SK-N-SH (cell line): ENCODE measurements around the gene NOL4L. TPM values are rescaled to one million over a fixed set of nuclear protein-coding genes. Genes with fewer than 3 reads are reported as not detected.

ENCODE experiments used
- CTCF ChIA-PET: fragments of 300-600, 350-600 bp; formaldehyde crosslinking; extraction: SDS; loops from one replicate; lab custom pipeline; 2021; lab: Yijun Ruan, JAX
- POLR2A ChIA-PET: fragments of 350-600 bp; sonication (Branson Sonifier 250); formaldehyde crosslinking; extraction: SDS; loops from one replicate; lab custom pipeline; 2020; ENCODE audit warnings: antibody characterized with exemption, inconsistent platforms; lab: Yijun Ruan, JAX
- DNase-seq: peaks from one replicate; pipeline ENCODE4 v3.0.0; 2012
- H2AFZ ChIP-seq: fragments of 200-600 bp; sonication (generic); 2 replicates; pipeline ENCODE4 v1.8.1; 2016; ENCODE audit warnings: antibody characterized with exemption, mild to moderate bottlenecking, low read depth
- H3F3A ChIP-seq: fragments of 200-600 bp; sonication (generic); replicated peaks from 2 replicates; pipeline ENCODE3; 2016; ENCODE audit warnings: antibody characterized with exemption, mild to moderate bottlenecking; ENCODE audit not compliant: insufficient read depth
- H3K27ac ChIP-seq, 2 experiments: fragments of 200-500 bp in 1 of 2; fragments of 200-600 bp in 1 of 2; sonication (Bioruptor generic) in 1 of 2; sonication (generic), shearing (Covaris generic) in 1 of 2; 2 replicates each; pipeline versions ENCODE4 v1.5.1 to v1.6.1; 2014 to 2016; ENCODE audit warnings: low read depth in 2 of 2, inconsistent platforms in 1 of 2, low read length in 1 of 2, mild to moderate bottlenecking in 1 of 2, mixed read lengths in 1 of 2
- H3K27me3 ChIP-seq: fragments of 200-600 bp; sonication (generic), shearing (Covaris generic); 2 replicates; pipeline ENCODE4 v1.6.1; 2016; ENCODE audit warnings: mixed run types; ENCODE audit not compliant: insufficient read depth
- H3K36me3 ChIP-seq, 2 experiments: fragments of 200-500 bp in 1 of 2; fragments of 200-600 bp in 1 of 2; sonication (Bioruptor generic) in 1 of 2; sonication (generic) in 1 of 2; replicated peaks in 1 of 2; 2 replicates each; pipeline versions ENCODE3 to v1.5.1; 2014 to 2016; ENCODE audit warnings: low read length in 1 of 2, mild to moderate bottlenecking in 1 of 2; ENCODE audit not compliant: insufficient read depth in 2 of 2, control insufficient read depth in 1 of 2
- H3K4me1 ChIP-seq, 2 experiments: fragments of 200-500 bp in 1 of 2; fragments of 200-600 bp in 1 of 2; sonication (Bioruptor generic) in 1 of 2; sonication (generic), shearing (Covaris generic) in 1 of 2; 2 replicates each; pipeline versions ENCODE4 v1.5.1 to v1.6.1; 2014 to 2016; ENCODE audit warnings: low read depth in 1 of 2, low read length in 1 of 2, mixed run types in 1 of 2; ENCODE audit not compliant: insufficient read depth in 2 of 2, control insufficient read depth in 1 of 2
- H3K4me2 ChIP-seq: fragments of 200-600 bp; sonication (generic), shearing (Covaris generic); 2 replicates; pipeline ENCODE4 v1.6.1; 2017; ENCODE audit warnings: mixed run types
- H3K4me3 ChIP-seq, 2 experiments: fragments of 200-500 bp in 1 of 2; fragments of 200-600 bp in 1 of 2; sonication (Bioruptor generic) in 1 of 2; sonication (generic), shearing (Covaris generic) in 1 of 2; 2 replicates each; pipeline versions ENCODE4 v1.5.1 to v1.8.1; 2014 to 2016; ENCODE audit warnings: low read depth in 2 of 2, inconsistent platforms in 1 of 2, low read length in 1 of 2, mild to moderate bottlenecking in 1 of 2, mixed read lengths in 1 of 2, moderate library complexity in 1 of 2
- H3K79me2 ChIP-seq: fragments of 200-600 bp; sonication (generic); 2 replicates; pipeline ENCODE4 v1.8.1; 2017; ENCODE audit warnings: mild to moderate bottlenecking; ENCODE audit not compliant: insufficient read depth
- H3K9ac ChIP-seq: fragments of 200-600 bp; sonication (generic); 2 replicates; pipeline ENCODE4 v1.6.1; 2017; ENCODE audit warnings: mixed run types
- H3K9me2 ChIP-seq: fragments of 200-600 bp; sonication (generic); 2 replicates; pipeline ENCODE4 v1.6.1; 2017; ENCODE audit warnings: mixed run types
- H3K9me3 ChIP-seq: fragments of 200-600 bp; sonication (generic); 2 replicates; pipeline ENCODE4 v1.6.1; 2017; ENCODE audit warnings: mixed run types, mild to moderate bottlenecking, moderate library complexity
- H4K20me1 ChIP-seq: fragments of 200-600 bp; sonication (generic); 2 replicates; pipeline ENCODE4 v1.6.1; 2017; ENCODE audit warnings: mild to moderate bottlenecking, mixed run types; ENCODE audit not compliant: insufficient read depth
- CHD2 ChIP-seq: fragments of 150-350 bp; IDR thresholded peaks from 2 replicates; pipeline ENCODE4 v1.6.1; 2018; ENCODE audit warnings: low read length; ENCODE audit not compliant: partially characterized antibody
- ELF1 ChIP-seq: IDR thresholded peaks from 2 replicates; pipeline ENCODE4 v1.4.0; 2012
- EP300 ChIP-seq, 2 experiments: IDR thresholded peaks; 2 replicates each; pipeline versions ENCODE4 v1.4.0 to v1.6.1; 2012; ENCODE audit warnings: borderline replicate concordance in 1 of 2, low read depth in 1 of 2, low read length in 1 of 2
- EZH2phosphoT487 ChIP-seq: fragments of 200-600 bp; sonication (generic); IDR thresholded peaks from 2 replicates; pipeline ENCODE4 v1.6.1; 2017; ENCODE audit warnings: low read depth, mixed run types, mild to moderate bottlenecking, antibody characterized with exemption, moderate library complexity, borderline replicate concordance
- FOSL2 ChIP-seq: IDR thresholded peaks from 2 replicates; pipeline ENCODE4 v1.4.0; 2012; ENCODE audit warnings: low read depth, mild to moderate bottlenecking, moderate library complexity, borderline replicate concordance
- GATA2 ChIP-seq: sonication (generic); formaldehyde crosslinking; IDR thresholded peaks from 2 replicates; pipeline ENCODE4 v1.5.0; 2020; ENCODE audit warnings: mild to moderate bottlenecking, missing genetic modification reagents
- JUND ChIP-seq: IDR thresholded peaks from 2 replicates; pipeline ENCODE4 v1.4.0; 2012
- SIN3A ChIP-seq: IDR thresholded peaks from 2 replicates; pipeline ENCODE4 v1.6.1; 2012; ENCODE audit warnings: low read depth, mild to moderate bottlenecking, low read length, moderate library complexity, borderline replicate concordance
- YY1 ChIP-seq: IDR thresholded peaks from 2 replicates; pipeline ENCODE4 v1.4.0; 2012; ENCODE audit warnings: low read depth, mild to moderate bottlenecking
- WGBS: methylation state at CpG from one replicate; pipeline ENCODE4 v1.1.6; 2017; ENCODE audit warnings: low lambda C conversion rate; 5-methylcytosine and 5-hydroxymethylcytosine counted together
- polyA plus RNA-seq, 3 experiments: library from polyadenylated mRNA; depleted of rRNA; stranded (reverse); fragments of >200 nt; gene quantifications; 2 replicates each; pipeline ENCODE4 v1.2.3, GENCODE V29; 2012
- TF ChIP-seq, protein P1 (sequence below): IDR thresholded peaks from 2 replicates; pipeline ENCODE4 v1.4.0; 2012; ENCODE audit warnings: low read depth
- TF ChIP-seq, protein P2 (sequence below): fragments of 150-350 bp; IDR thresholded peaks from 2 replicates; pipeline ENCODE4 v1.6.1; 2016; ENCODE audit warnings: mild to moderate bottlenecking, low read depth, low read length
- TF ChIP-seq, protein P3 (sequence below): IDR thresholded peaks from 2 replicates; pipeline ENCODE4 v1.6.1; 2012; ENCODE audit warnings: mild to moderate bottlenecking, low read depth, low read length, moderate library complexity
- TF ChIP-seq, protein P4 (sequence below): fragments of 150-350 bp; IDR thresholded peaks from 2 replicates; pipeline ENCODE4 v1.6.1; 2017; ENCODE audit warnings: antibody characterized with exemption, low read length, low read depth, borderline replicate concordance
- TF ChIP-seq, protein P5 (sequence below): fragments of 200-600 bp; sonication (generic); IDR thresholded peaks from 2 replicates; pipeline ENCODE4 v1.6.1; 2017; ENCODE audit warnings: antibody characterized with exemption, mild to moderate bottlenecking, moderate library complexity
- TF ChIP-seq, protein P6 (sequence below): IDR thresholded peaks from 2 replicates; pipeline ENCODE4 v1.4.0; 2012; ENCODE audit warnings: low read depth, borderline replicate concordance

The NOL4L gene
- polyA plus RNA-seq, 1 of the 3 experiments (the other 2 are of a cell fraction): 14.3 TPM

DNA sequence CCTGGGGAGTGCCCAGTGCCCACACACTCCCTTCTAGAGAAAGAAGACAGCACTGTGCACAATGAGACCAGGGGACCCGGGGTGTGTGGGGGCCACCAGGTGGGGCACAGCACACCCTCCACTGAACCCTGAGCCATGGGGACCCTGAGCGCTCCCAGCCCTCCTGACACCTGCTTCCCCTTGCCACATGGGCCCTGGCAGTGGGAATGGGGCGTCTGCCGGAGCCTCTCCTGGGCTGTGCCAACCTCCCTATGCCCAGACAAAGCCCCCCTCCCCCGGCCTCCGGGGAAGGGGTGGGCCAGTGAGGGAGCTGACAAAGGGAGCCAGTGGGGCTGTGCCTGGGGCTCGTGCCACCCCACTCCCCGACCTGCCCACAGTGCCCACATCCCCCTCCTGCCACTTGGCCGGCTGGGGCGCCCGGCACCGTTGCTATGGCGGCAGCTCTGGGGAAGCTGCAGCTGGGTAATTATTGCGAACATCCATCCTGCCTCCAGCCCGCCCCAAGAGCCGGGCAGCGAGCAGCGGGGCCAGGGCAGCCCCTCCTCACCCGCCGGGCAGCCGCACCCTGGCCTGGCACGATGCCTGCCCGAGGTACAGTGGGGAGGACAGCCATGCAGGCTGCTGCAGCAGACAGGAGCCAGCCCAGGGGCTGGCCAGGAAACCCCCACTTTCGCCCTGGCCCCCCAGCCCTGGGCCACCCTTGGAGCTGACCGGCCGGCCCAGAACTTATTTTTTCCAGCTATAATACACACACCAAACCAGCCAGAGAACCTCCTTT, 41.9 kb upstream of the NOL4L start (continued):
- TF ChIP-seq EZH2phosphoT487: no peak

DNA sequence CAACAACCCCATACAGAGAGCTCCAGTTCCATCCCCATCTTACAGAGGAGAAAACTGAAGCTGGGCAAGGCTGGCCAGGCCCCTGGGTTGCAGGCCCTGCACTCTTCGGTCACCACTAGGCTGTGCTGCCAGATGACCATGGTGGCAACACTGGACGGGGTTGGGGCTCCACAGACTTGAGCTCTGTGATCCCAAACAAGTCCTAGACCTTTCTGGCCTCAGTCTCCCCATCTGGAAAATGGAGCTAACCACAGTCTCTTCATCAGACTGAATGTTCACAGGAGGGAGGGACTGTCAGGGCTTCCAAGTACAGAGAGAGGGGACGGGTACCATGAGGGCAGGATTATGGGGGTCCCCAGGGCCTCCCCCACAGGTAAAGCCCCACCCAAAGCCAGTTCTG, 41.3 kb upstream of the NOL4L start:
- no CpG with 5 or more reads among the region's 3 CpGs for WGBS
- Histone ChIP-seq H2AFZ (no peak overlapping the region), H3F3A (no peaks in the 10 kb centered on the region), H3K79me2 (no peaks in the 10 kb centered on the region), H3K9me3 (no peaks in the 10 kb centered on the region), H3K9me2 (no peaks in the 10 kb centered on the region), H3K9ac (no peak overlapping the region), H3K27ac (peak overlapping the region in 1 of 2 experiments; percentile 70; a peak in 2 of 4 replicates), H3K4me2 (no peak overlapping the region), H3K4me1 (peaks cover 0 to 34% of the 10 kb centered on the region in 2 experiments; a peak in 3 of 4 replicates), H3K4me3 (no peak overlapping the region), H4K20me1 (no peaks in the 10 kb centered on the region), H3K27me3 (no peaks in the 10 kb centered on the region), H3K36me3 (no peaks in the 10 kb centered on the region)
- DNase-seq: no peak
- TF ChIP-seq GATA2 (CRISPR knock-in tag): no peak
- TF ChIP-seq EP300 (IDR thresholded peaks at IDR 0.05; ENCODE audit: borderline replicate concordance in 1 of 2, low read depth in 1 of 2, low read length in 1 of 2): no peak
- no peak for TF ChIP-seq YY1
- no peak for TF ChIP-seq SIN3A
- TF ChIP-seq, protein P1, sequence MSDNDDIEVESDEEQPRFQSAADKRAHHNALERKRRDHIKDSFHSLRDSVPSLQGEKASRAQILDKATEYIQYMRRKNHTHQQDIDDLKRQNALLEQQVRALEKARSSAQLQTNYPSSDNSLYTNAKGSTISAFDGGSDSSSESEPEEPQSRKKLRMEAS: no peak
- TF ChIP-seq, protein P2, sequence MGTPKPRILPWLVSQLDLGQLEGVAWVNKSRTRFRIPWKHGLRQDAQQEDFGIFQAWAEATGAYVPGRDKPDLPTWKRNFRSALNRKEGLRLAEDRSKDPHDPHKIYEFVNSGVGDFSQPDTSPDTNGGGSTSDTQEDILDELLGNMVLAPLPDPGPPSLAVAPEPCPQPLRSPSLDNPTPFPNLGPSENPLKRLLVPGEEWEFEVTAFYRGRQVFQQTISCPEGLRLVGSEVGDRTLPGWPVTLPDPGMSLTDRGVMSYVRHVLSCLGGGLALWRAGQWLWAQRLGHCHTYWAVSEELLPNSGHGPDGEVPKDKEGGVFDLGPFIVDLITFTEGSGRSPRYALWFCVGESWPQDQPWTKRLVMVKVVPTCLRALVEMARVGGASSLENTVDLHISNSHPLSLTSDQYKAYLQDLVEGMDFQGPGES: no peak
- TF ChIP-seq FOSL2: no peak
- TF ChIP-seq, protein P3, sequence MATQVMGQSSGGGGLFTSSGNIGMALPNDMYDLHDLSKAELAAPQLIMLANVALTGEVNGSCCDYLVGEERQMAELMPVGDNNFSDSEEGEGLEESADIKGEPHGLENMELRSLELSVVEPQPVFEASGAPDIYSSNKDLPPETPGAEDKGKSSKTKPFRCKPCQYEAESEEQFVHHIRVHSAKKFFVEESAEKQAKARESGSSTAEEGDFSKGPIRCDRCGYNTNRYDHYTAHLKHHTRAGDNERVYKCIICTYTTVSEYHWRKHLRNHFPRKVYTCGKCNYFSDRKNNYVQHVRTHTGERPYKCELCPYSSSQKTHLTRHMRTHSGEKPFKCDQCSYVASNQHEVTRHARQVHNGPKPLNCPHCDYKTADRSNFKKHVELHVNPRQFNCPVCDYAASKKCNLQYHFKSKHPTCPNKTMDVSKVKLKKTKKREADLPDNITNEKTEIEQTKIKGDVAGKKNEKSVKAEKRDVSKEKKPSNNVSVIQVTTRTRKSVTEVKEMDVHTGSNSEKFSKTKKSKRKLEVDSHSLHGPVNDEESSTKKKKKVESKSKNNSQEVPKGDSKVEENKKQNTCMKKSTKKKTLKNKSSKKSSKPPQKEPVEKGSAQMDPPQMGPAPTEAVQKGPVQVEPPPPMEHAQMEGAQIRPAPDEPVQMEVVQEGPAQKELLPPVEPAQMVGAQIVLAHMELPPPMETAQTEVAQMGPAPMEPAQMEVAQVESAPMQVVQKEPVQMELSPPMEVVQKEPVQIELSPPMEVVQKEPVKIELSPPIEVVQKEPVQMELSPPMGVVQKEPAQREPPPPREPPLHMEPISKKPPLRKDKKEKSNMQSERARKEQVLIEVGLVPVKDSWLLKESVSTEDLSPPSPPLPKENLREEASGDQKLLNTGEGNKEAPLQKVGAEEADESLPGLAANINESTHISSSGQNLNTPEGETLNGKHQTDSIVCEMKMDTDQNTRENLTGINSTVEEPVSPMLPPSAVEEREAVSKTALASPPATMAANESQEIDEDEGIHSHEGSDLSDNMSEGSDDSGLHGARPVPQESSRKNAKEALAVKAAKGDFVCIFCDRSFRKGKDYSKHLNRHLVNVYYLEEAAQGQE: no peak
- TF ChIP-seq JUND: no peak
- TF ChIP-seq, protein P4, sequence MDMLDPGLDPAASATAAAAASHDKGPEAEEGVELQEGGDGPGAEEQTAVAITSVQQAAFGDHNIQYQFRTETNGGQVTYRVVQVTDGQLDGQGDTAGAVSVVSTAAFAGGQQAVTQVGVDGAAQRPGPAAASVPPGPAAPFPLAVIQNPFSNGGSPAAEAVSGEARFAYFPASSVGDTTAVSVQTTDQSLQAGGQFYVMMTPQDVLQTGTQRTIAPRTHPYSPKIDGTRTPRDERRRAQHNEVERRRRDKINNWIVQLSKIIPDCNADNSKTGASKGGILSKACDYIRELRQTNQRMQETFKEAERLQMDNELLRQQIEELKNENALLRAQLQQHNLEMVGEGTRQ: no peak
- TF ChIP-seq EZH2phosphoT487: no peak
- TF ChIP-seq, protein P5, sequence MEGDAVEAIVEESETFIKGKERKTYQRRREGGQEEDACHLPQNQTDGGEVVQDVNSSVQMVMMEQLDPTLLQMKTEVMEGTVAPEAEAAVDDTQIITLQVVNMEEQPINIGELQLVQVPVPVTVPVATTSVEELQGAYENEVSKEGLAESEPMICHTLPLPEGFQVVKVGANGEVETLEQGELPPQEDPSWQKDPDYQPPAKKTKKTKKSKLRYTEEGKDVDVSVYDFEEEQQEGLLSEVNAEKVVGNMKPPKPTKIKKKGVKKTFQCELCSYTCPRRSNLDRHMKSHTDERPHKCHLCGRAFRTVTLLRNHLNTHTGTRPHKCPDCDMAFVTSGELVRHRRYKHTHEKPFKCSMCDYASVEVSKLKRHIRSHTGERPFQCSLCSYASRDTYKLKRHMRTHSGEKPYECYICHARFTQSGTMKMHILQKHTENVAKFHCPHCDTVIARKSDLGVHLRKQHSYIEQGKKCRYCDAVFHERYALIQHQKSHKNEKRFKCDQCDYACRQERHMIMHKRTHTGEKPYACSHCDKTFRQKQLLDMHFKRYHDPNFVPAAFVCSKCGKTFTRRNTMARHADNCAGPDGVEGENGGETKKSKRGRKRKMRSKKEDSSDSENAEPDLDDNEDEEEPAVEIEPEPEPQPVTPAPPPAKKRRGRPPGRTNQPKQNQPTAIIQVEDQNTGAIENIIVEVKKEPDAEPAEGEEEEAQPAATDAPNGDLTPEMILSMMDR: no peak
- no peak for TF ChIP-seq ELF1
- no peak for TF ChIP-seq CHD2
- TF ChIP-seq, protein P6, sequence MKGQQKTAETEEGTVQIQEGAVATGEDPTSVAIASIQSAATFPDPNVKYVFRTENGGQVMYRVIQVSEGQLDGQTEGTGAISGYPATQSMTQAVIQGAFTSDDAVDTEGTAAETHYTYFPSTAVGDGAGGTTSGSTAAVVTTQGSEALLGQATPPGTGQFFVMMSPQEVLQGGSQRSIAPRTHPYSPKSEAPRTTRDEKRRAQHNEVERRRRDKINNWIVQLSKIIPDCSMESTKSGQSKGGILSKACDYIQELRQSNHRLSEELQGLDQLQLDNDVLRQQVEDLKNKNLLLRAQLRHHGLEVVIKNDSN: no peak
- ChIA-PET POLR2A (no interaction called here), CTCF (interaction anchor here (1.1 to 2.1 kb wide), 3 partner anchors 26 to 103 kb away, joined by 4 to 9 read pairs (median 6); no protein-coding TSS in a partner anchor)
